Calu3 (cell line): ENCODE data around the gene PRPH. TPM values are rescaled to one million over a fixed set of nuclear protein-coding genes. Genes with fewer than 3 reads are reported as not detected.

Experiments used
- BruUV-seq: library from RNA; stranded (reverse); fragments of 400-500 nt; replicated peaks from 2 replicates; lab custom pipeline; 2021; lab: Mats Ljungman, UMichigan
- CTCF ChIA-PET: fragments of 300-600 bp; sonication (Branson Sonifier 250); formaldehyde crosslinking; loops from one replicate; lab custom pipeline; 2022; ENCODE audit warnings: antibody characterized with exemption; lab: Charles Lee
- DNase-seq: peaks from one replicate; pipeline ENCODE4 v3.0.0; 2022
- H3K27ac Mint-ChIP-seq: one replicate; pipeline ENCODE4 v1.8.0; 2022; ENCODE audit warnings: mixed read lengths; ENCODE audit not compliant: unreplicated experiment
- H3K27me3 Mint-ChIP-seq: one replicate; pipeline ENCODE4 v1.8.0; 2022; ENCODE audit warnings: mixed read lengths; ENCODE audit not compliant: unreplicated experiment
- H3K36me3 Mint-ChIP-seq: one replicate; pipeline ENCODE4 v1.8.0; 2022; ENCODE audit warnings: mild to moderate bottlenecking, moderate library complexity, mixed read lengths; ENCODE audit not compliant: insufficient read depth, unreplicated experiment
- H3K4me1 Mint-ChIP-seq: one replicate; pipeline ENCODE4 v1.8.0; 2022; ENCODE audit warnings: mild to moderate bottlenecking, low read depth, mixed read lengths; ENCODE audit not compliant: unreplicated experiment
- H3K4me3 Mint-ChIP-seq: one replicate; pipeline ENCODE4 v1.8.0; 2022; ENCODE audit warnings: mild to moderate bottlenecking, low read depth, moderate library complexity, mixed read lengths; ENCODE audit not compliant: unreplicated experiment
- H3K9me3 Mint-ChIP-seq: one replicate; pipeline ENCODE4 v1.8.0; 2022; ENCODE audit warnings: low read depth, mixed read lengths; ENCODE audit not compliant: unreplicated experiment
- intact Hi-C: fragments of 100-400 bp; cut with micrococcal nuclease; formaldehyde crosslinking; loops from one replicate; pipeline ENCODE4 v1.10.0; 2022; ENCODE audit not compliant: unreplicated experiment
- total RNA-seq: library from RNA; stranded (reverse); gene quantifications from 2 replicates; pipeline ENCODE4 v1.2.3, GENCODE V29; 2022
- TF ChIP-seq, protein P1 (sequence below): fragments of 200-600 bp; IDR thresholded peaks from one replicate; pipeline ENCODE4 v1.8.0; 2022; ENCODE audit warnings: antibody characterized with exemption; ENCODE audit not compliant: unreplicated experiment

The PRPH gene
- total RNA-seq, 1 experiment from 2014 or later, result not detected

DNA sequence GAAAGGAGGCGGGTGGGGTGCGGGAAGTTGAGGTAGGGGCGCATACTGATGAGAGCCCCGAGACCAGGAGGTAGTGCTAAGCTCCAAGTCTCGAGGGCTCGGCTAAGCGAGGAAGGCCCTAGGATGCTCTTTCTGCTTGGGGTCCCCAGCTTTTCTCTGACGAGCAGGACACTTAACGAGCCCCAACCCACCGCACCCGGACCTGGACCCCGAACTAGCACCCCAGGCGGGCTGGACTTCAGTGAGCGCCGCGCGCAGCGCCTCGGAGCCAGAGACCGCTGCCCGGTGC, 46.8 kb downstream of the PRPH start:
- peaks cover 42% of the 10 kb centered on the region for H3K4me1 Mint-ChIP-seq
- H3K27ac Mint-ChIP-seq, result no peak overlapping the region
- CTCF ChIA-PET, result interaction anchor here (0.6 to 1.8 kb wide), 5 partner anchors 10 to 279 kb away, joined by 3 to 12 read pairs (median 3); no protein-coding TSS in a partner anchor
- TF ChIP-seq, protein P1, sequence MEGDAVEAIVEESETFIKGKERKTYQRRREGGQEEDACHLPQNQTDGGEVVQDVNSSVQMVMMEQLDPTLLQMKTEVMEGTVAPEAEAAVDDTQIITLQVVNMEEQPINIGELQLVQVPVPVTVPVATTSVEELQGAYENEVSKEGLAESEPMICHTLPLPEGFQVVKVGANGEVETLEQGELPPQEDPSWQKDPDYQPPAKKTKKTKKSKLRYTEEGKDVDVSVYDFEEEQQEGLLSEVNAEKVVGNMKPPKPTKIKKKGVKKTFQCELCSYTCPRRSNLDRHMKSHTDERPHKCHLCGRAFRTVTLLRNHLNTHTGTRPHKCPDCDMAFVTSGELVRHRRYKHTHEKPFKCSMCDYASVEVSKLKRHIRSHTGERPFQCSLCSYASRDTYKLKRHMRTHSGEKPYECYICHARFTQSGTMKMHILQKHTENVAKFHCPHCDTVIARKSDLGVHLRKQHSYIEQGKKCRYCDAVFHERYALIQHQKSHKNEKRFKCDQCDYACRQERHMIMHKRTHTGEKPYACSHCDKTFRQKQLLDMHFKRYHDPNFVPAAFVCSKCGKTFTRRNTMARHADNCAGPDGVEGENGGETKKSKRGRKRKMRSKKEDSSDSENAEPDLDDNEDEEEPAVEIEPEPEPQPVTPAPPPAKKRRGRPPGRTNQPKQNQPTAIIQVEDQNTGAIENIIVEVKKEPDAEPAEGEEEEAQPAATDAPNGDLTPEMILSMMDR, result no peak
- DNase-seq, result no peak
- H3K4me3 Mint-ChIP-seq, result no peak overlapping the region
- peaks cover 77% of the 10 kb centered on the region for H3K27me3 Mint-ChIP-seq
- peaks cover 9% of the 10 kb centered on the region for H3K36me3 Mint-ChIP-seq
- intact Hi-C loops, result no loop called here
- H3K9me3 Mint-ChIP-seq, result no peaks in the 10 kb centered on the region
- no TSS peak for BruUV-seq

DNA sequence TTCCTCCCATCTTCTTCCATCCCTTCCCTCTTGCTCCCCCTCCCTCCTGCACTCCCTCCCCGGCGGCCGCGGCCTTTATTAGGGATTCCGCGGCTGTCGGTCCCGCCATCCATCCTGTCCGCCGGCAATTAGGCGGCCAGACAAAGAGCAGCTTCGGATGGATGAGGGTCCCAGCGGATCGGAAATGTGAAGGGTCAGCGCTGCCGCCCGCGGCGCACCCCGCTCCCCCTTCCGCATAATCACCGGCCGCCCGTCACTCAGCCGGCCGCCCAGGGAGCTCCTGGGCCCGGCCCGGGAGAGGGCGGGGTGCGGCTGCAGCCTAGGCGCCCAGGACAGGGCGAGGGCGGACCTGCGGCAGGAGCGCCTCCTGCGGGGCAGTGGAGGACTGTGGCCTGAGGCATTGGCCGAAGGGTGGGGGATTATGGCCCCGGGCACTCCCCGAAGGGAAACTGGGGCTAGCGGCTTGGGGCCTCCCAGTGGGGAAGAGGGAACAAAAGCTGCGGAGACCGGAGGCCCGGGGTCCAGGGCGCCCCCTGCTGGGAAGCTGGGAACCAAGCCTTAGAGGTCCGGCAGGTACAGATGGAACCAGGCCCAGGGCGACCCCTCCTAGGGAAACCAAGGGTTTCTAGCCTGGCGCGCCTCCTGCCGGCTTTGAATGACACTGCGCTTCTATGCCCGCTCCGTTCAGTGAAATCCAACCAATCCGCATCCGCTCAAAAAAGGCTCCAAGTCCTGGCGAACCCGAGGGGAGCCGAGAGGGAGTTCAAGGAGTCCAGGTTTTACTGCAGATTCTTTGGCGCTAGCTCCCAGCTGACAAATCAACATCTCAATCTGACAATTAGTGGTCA, 47.3 kb downstream of the PRPH start:
- H3K27me3 Mint-ChIP-seq, result peaks cover 77% of the 10 kb centered on the region
- no peak overlapping the region for H3K4me3 Mint-ChIP-seq
- TF ChIP-seq, protein P1, result peak; percentile 79
- peaks cover 42% of the 10 kb centered on the region for H3K4me1 Mint-ChIP-seq
- peaks cover 13% of the 10 kb centered on the region for H3K36me3 Mint-ChIP-seq
- intact Hi-C loops, result no loop called here
- CTCF ChIA-PET, result interaction anchor here (1.0 to 1.8 kb wide), 4 partner anchors 10 to 279 kb away, joined by 3 to 12 read pairs (median 5); no protein-coding TSS in a partner anchor
- no peaks in the 10 kb centered on the region for H3K9me3 Mint-ChIP-seq
- BruUV-seq, result no TSS peak
- peak; percentile 79 for DNase-seq
- no peak overlapping the region for H3K27ac Mint-ChIP-seq

DNA sequence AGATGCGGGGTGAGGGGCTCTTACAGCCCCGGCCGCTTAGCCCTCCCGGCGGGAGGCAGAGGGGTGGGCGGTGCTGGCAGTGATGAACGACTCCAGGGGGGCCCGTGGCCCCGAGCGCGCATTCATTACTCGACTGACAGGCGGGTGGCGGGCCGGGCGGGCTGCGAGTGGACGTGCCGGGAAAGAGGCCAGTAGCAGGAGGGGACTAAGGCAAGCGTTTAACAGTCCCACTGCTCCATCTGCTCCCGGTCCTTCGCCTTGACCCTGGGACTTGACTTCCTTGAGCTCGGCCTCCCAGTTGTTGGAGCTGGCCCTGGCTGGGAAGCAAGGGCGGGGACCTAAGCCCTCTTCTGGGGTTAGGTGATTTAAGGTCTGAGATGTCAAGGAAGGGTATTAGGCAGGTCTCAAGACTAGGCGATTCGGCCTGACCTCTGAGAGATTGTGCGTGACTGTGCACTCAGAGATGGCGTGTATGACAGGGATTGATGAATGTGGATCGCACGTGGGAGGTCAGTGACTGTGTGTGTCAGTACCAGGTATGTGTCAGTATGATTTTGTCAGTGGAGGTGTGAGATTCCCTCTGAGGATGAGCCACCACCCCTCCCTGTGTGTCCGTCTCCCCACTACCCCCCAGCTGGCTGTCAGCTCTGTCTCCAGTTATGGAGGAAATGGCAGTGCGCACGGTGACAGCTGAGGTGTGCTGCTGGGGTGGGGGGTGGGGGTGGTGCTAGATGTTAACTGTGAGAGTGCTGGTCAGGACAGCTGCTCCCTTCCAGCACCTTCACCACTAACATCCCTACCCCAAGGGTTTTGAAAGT, 48.2 kb downstream of the PRPH start:
- DNase-seq, result no peak
- TF ChIP-seq, protein P1, result no peak
- CTCF ChIA-PET, result interaction anchor here (1.2 to 1.8 kb wide), 3 partner anchors 11 to 54 kb away, joined by 3 to 12 read pairs (median 7); no protein-coding TSS in a partner anchor
- Mint-ChIP-seq H3K36me3 (peaks cover 17% of the 10 kb centered on the region), H3K4me3 (no peak overlapping the region), H3K9me3 (no peaks in the 10 kb centered on the region), H3K27me3 (peaks cover 70% of the 10 kb centered on the region), H3K27ac (no peak overlapping the region), H3K4me1 (peaks cover 38% of the 10 kb centered on the region)
- intact Hi-C loops, result no loop called here
- BruUV-seq, result no TSS peak

DNA sequence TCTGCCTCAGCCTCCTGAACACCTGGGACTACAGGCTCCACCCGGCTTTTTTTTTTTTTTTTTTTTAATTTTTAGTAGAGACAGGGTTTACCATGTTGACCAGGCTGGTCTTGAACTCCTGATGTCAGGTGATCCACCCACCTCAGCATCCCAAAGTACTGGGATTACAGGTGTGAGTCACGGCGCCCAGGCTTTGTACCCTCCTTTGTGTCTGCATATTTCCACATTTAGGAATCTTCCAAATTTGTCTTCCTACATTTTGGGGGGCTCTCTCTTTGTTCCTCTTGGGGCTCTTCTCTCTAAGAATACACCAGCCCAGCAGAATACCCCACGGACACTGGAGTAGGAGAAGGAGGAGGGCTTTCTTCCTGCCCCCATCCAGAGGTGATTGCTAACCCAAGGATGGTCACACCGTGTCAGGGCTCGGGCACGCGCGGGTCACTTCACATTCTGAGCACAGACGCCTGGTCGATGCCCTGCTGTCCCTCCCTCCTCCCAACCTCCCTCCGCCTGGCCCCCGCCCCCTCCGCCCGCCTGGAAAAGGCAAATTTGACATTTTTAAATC, 49.6 kb downstream of the PRPH start:
- CTCF ChIA-PET, result no interaction called here
- TF ChIP-seq, protein P1, result no peak

More for the DNA sequence above, 49.6 kb downstream of the PRPH start:
- no peak overlapping the region for H3K27ac Mint-ChIP-seq
- no peaks in the 10 kb centered on the region for H3K9me3 Mint-ChIP-seq
- peaks cover 34% of the 10 kb centered on the region for H3K4me1 Mint-ChIP-seq
- H3K4me3 Mint-ChIP-seq, result peak overlapping the region; percentile 72
- H3K36me3 Mint-ChIP-seq, result peaks cover 20% of the 10 kb centered on the region
- H3K27me3 Mint-ChIP-seq, result peaks cover 61% of the 10 kb centered on the region
- intact Hi-C loops, result no loop called here
- no peak for DNase-seq
- no TSS peak for BruUV-seq
